Mammary epithelial cell (primary cell): ENCODE data around the gene SEPTIN2.

Experiments used
- CTCF ChIP-seq, 2 donors: IDR thresholded peaks in 1 of 2; conservative IDR thresholded peaks in 1 of 2; 2 replicates each; pipeline ENCODE4 v1.5.1; 2011 to 2012; ENCODE audit warnings: inconsistent platforms in 2 of 2, low read length in 2 of 2, mild to moderate bottlenecking in 2 of 2, control low read depth in 1 of 2, low read depth in 1 of 2; ENCODE audit not compliant: insufficient read depth in 1 of 2; ENCODE audit errors: extremely low read depth in 1 of 2
- EZH2 ChIP-seq: IDR thresholded peaks from 2 replicates; pipeline ENCODE4 v1.6.1; 2012; ENCODE audit warnings: low read length, inconsistent platforms, borderline replicate concordance

GRCh38 chr2:241340631-241341163 lies 25.0 kb downstream of the SEPTIN2 start:
- no peak for TF ChIP-seq CTCF (conservative IDR thresholded peaks at IDR 0.05 in 1 of 2, IDR thresholded peaks at IDR 0.05 in 1 of 2; ENCODE audit: extremely low read depth in 1 of 2, insufficient read depth in 1 of 2, low read depth in 1 of 2, low read length in 2 of 2)
- TF ChIP-seq EZH2 = no peak
